ENCODE measurements around the gene MICAL3. TPM values are rescaled to one million over a fixed set of nuclear protein-coding genes. Genes with fewer than 3 reads are reported as not detected.

The MICAL3 gene
- total and polyA plus RNA-seq, 2 of the 8 experiments (the other 6 are each of a cell fraction or from before 2014, with no cell fraction given): 8.3 to 41.8 TPM

GRCh38 chr22:17910561-17911311 is 113.6 kb downstream of the MICAL3 start:
- Histone ChIP-seq H3K4me2 (ENCODE audit: insufficient read depth in 1 of 2, low read depth in 2 of 2, low read length in 2 of 2) (no peak overlapping the region; a peak in 1 of 4 replicates), H4K20me1 (replicated peaks in 1 of 2; ENCODE audit: control insufficient read depth in 1 of 2, insufficient read depth in 2 of 2, low read length in 2 of 2) (peaks cover 0 to 21% of the 10 kb centered on the region in 2 experiments)
- TF ChIP-seq CTBP2 (IDR thresholded peaks at IDR 0.05; ENCODE audit: borderline replicate concordance, insufficient read depth, insufficient read length, low read length) (no peak), CTCF (IDR thresholded peaks at IDR 0.05; ENCODE audit: control extremely low read depth in 1 of 3, insufficient read depth in 1 of 3, low read depth in 1 of 3, low read length in 3 of 3) (peak; percentile 35 to 58 (median 54); a peak in 3 of 4 replicates), SUZ12 (IDR thresholded peaks at IDR 0.05; ENCODE audit: low read length) (no peak), KDM5A (IDR thresholded peaks at IDR 0.05; ENCODE audit: low read length) (no peak), RFX5 (IDR thresholded peaks at IDR 0.05; ENCODE audit: borderline replicate concordance, low read depth, low read length) (no peak), CREB1 (IDR thresholded peaks at IDR 0.05) (no peak), POLR2A (IDR thresholded peaks at IDR 0.05; ENCODE audit: control extremely low read depth in 1 of 2, low read depth in 2 of 2, low read length in 2 of 2) (no peak), NANOG (IDR thresholded peaks at IDR 0.05; ENCODE audit: insufficient read depth, low read depth, low read length, poor library complexity, severe bottlenecking) (no peak), ZNF274 (IDR thresholded peaks at IDR 0.05; ENCODE audit: borderline replicate concordance, extremely low read depth, low read length) (no peak)

More at GRCh38 chr22:17910561-17911311, 113.6 kb downstream of the MICAL3 start:
- no peak overlapping the region for H4K5ac ChIP-seq (ENCODE audit: insufficient read length, low read depth, low read length)
- no peak overlapping the region for H3K4me3 ChIP-seq (ENCODE audit: extremely low read depth in 1 of 4, insufficient read depth in 2 of 4, low read depth in 3 of 4, low read length in 4 of 4)
- H2BK120ac ChIP-seq (replicated peaks; ENCODE audit: low read depth, low read length): no peak overlapping the region
- H2AK5ac ChIP-seq (ENCODE audit: low read depth, low read length): no peak overlapping the region
- no peak overlapping the region; the same call in 1 of the 2 replicates for H2BK15ac ChIP-seq (ENCODE audit: low read length)
- H3K27me3 ChIP-seq (replicated peaks in 1 of 4; ENCODE audit: control insufficient read depth in 3 of 4, extremely low read depth in 1 of 4, insufficient read depth in 3 of 4, low read length in 3 of 4): no peaks in the 10 kb centered on the region
- H2BK12ac ChIP-seq (ENCODE audit: low read depth, low read length): no peak overlapping the region
- no peak overlapping the region for H3K14ac ChIP-seq (ENCODE audit: insufficient read length)
- peaks cover 9% of the 10 kb centered on the region; the same call in 1 of the 2 replicates for H3K79me1 ChIP-seq (ENCODE audit: low read depth, low read length)
- DNase-seq (ENCODE audit: low read depth in 1 of 2, low spot score in 2 of 2) (peak in 1 of 2 experiments; percentile 55), FAIRE-seq (no peak)
- H3K23ac ChIP-seq (ENCODE audit: insufficient read length): no peak overlapping the region
- no peak overlapping the region for H2BK20ac ChIP-seq (ENCODE audit: low read length)
- H3K27ac ChIP-seq (ENCODE audit: low read depth, low read length): no peak overlapping the region
- no peak overlapping the region for H3K4ac ChIP-seq (replicated peaks; ENCODE audit: insufficient read length, low read depth, low read length)
- no peak overlapping the region for H3K9ac ChIP-seq (replicated peaks in 1 of 4; ENCODE audit: extremely low read depth in 1 of 4, low read depth in 3 of 4, low read length in 3 of 4)
- no peak overlapping the region for H3K18ac ChIP-seq (ENCODE audit: extremely low read depth, low read length)
- ChIA-PET POLR2A (ENCODE audit: partially characterized antibody) (interaction anchor here (0.8 to 1.1 kb wide), 2 partner anchors 31 to 45 kb away, joined by 3 read pairs; no protein-coding TSS in a partner anchor), CTCF (ENCODE audit: partially characterized antibody) (interaction anchor here (0.6 to 2.1 kb wide), 7 partner anchors 10 to 165 kb away, joined by 3 to 15 read pairs (median 3); no protein-coding TSS in a partner anchor)
- H3K79me2 ChIP-seq (ENCODE audit: control insufficient read depth in 1 of 2, insufficient read depth in 2 of 2, low read length in 2 of 2): peaks cover 0 to 29% of the 10 kb centered on the region in 2 experiments; a peak in 1 of 4 replicates
- H3K56ac ChIP-seq (replicated peaks; ENCODE audit: insufficient read length, low read depth, low read length): no peak overlapping the region
- H3K4me1 ChIP-seq (replicated peaks in 1 of 4; ENCODE audit: control insufficient read depth in 3 of 4, insufficient read depth in 4 of 4, low read length in 3 of 4): peaks cover 0 to 9% (median 6%) of the 10 kb centered on the region in 4 experiments; a peak in 4 of 7 replicates
- no peak overlapping the region for H4K8ac ChIP-seq (ENCODE audit: extremely low read depth, insufficient read depth, low read length)
- WGBS, 2 experiments (ENCODE audit: extremely low coverage in 1 of 2, insufficient coverage in 1 of 2, insufficient read length in 1 of 2, insufficient replicate concordance in 2 of 2, low coverage in 1 of 2, low lambda C conversion rate in 2 of 2, missing lambda C conversion rate in 1 of 2): 72% methylated on average over 12 of the region's 12 CpGs; no CpG with 5 or more reads in 1 of the 2 experiments
- peaks cover 0 to 5% (median 2%) of the 10 kb centered on the region in 4 experiments; a peak in 3 of 8 replicates for H3K36me3 ChIP-seq (ENCODE audit: control insufficient read depth in 2 of 4, insufficient read depth in 4 of 4, low read length in 3 of 4)
- H3K23me2 ChIP-seq (ENCODE audit: low read depth, low read length): no peaks in the 10 kb centered on the region; the same call in 1 of the 2 replicates
- no peaks in the 10 kb centered on the region for H3K9me3 ChIP-seq (ENCODE audit: insufficient read depth in 2 of 2, low read depth in 1 of 2, low read length in 1 of 2)
- no peak overlapping the region for H2BK5ac ChIP-seq (ENCODE audit: low read depth, low read length)
- no peak overlapping the region for H2AFZ ChIP-seq (ENCODE audit: low read length)
- H4K91ac ChIP-seq (replicated peaks; ENCODE audit: insufficient read length, low read length): no peak overlapping the region
